Fibroblast of skin of abdomen (primary cell): ENCODE data around the gene LGALS12.
"Not testable (repeated sequence)": the region's sequence is repeated elsewhere in the genome, so short reads cannot be mapped to it uniquely, and the experiment has no call there.

Experiments
- DNase-seq: peaks from one replicate; pipeline ENCODE4 v3.0.0-alpha.2; 2013

The LGALS12 gene

GRCh38 chr11:63504933-63505586 lies 824 bp upstream of the LGALS12 start:
- DNase-seq: no peak

GRCh38 chr11:63506876-63507275 lies 992 bp downstream of the LGALS12 start:
- DNase-seq: no peak

- DNase-seq: no peak
These were observed 1.6 kb downstream of the LGALS12 start for GRCh38 chr11:63507511-63507910.

GRCh38 chr11:63508009-63508408 lies 2.1 kb downstream of the LGALS12 start:
- DNase-seq: no peak

- no peak for DNase-seq
These were observed 2.9 kb downstream of the LGALS12 start for GRCh38 chr11:63508745-63509144.

GRCh38 chr11:63510360-63511047 lies 4.6 kb downstream of the LGALS12 start:
- DNase-seq: peak; percentile 39

- DNase-seq: no peak
These were observed 5.3 kb downstream of the LGALS12 start for GRCh38 chr11:63511048-63511748.

GRCh38 chr11:63512816-63513215 lies 6.9 kb downstream of the LGALS12 start:
- no peak for DNase-seq

- DNase-seq: no peak
These were observed 10.2 kb downstream of the LGALS12 start for GRCh38 chr11:63516109-63516508.

GRCh38 chr11:63517156-63517555 lies 11.3 kb downstream of the LGALS12 start:
- no peak for DNase-seq

- DNase-seq: peak; percentile 42
These were observed 12.7 kb downstream of the LGALS12 start for GRCh38 chr11:63518548-63518947.

- no peak for DNase-seq
These were observed 14.8 kb downstream of the LGALS12 start for GRCh38 chr11:63520606-63521170.

GRCh38 chr11:63521896-63522295 lies 16.0 kb downstream of the LGALS12 start:
- DNase-seq: peak; percentile 5

- no peak for DNase-seq
These were observed 17.3 kb downstream of the LGALS12 start for GRCh38 chr11:63523151-63523550.

- no peak for DNase-seq
These were observed 21.8 kb downstream of the LGALS12 start for GRCh38 chr11:63527667-63528066.

GRCh38 chr11:63528156-63528555 lies 22.3 kb downstream of the LGALS12 start:
- not testable (repeated sequence) for DNase-seq

- DNase-seq: not testable (repeated sequence)
These were observed 22.9 kb downstream of the LGALS12 start for GRCh38 chr11:63528729-63529278.

GRCh38 chr11:63529373-63529772 lies 23.5 kb downstream of the LGALS12 start:
- DNase-seq: not testable (repeated sequence)

- DNase-seq: no peak
These were observed 24.1 kb downstream of the LGALS12 start for GRCh38 chr11:63530021-63530420.

- peak; percentile 80 for DNase-seq
These were observed 25.3 kb downstream of the LGALS12 start for GRCh38 chr11:63531074-63531792.

- no peak for DNase-seq
These were observed 26.2 kb downstream of the LGALS12 start for GRCh38 chr11:63532117-63532516.

GRCh38 chr11:63532799-63533475 lies 27.1 kb downstream of the LGALS12 start:
- no peak for DNase-seq
